NCI-H446 treated with DMSO at 0.1 percent for 48 hours (cell line): ENCODE measurements around the gene N4BP2L2.
A peak's percentile ranks its signal among the peaks of the same experiment; 100 is the strongest.
"Not testable (repeated sequence)": the region's sequence is repeated elsewhere in the genome, so short reads cannot be mapped to it uniquely, and the experiment has no call there.

Experiments used
- DNase-seq: peaks from one replicate; lab custom pipeline; 2025; lab: John Stamatoyannopoulos, UW

The N4BP2L2 gene

GRCh38 chr13:32538621-32539246 is at the start of gene N4BP2L2:
Gene N4BP2L2, minus strand, starts transcription at chr13:32538795. Its CDS starts 1,768 bp downstream, at chr13:32537027.
- peak; percentile 95 for DNase-seq

- DNase-seq: no peak
Measured at GRCh38 chr13:32587811-32588170, 49.2 kb upstream of the N4BP2L2 start.

- no peak for DNase-seq
Measured at GRCh38 chr13:32587011-32587810, 48.6 kb upstream of the N4BP2L2 start.

- peak; percentile 91 for DNase-seq
Measured at GRCh38 chr13:32586080-32586900, 47.7 kb upstream of the N4BP2L2 start, which contains the start of gene PDS5B. Gene PDS5B, plus strand, starts transcription at chr13:32586452. Its CDS starts 62,321 bp downstream, at chr13:32648773.

GRCh38 chr13:32585550-32586079 is 47.0 kb upstream of the N4BP2L2 start:
- DNase-seq: no peak

GRCh38 chr13:32582991-32583390 is 44.4 kb upstream of the N4BP2L2 start:
- no peak for DNase-seq

- DNase-seq: no peak
Measured at GRCh38 chr13:32582281-32582680, 43.7 kb upstream of the N4BP2L2 start.

- peak; percentile 15 for DNase-seq
Measured at GRCh38 chr13:32581177-32581786, 42.7 kb upstream of the N4BP2L2 start.

- DNase-seq: no peak
Measured at GRCh38 chr13:32577032-32577431, 38.4 kb upstream of the N4BP2L2 start.

- not testable (repeated sequence) for DNase-seq
Measured at GRCh38 chr13:32575687-32576086, 37.1 kb upstream of the N4BP2L2 start.

GRCh38 chr13:32560842-32561241 is 22.2 kb upstream of the N4BP2L2 start:
- not testable (repeated sequence) for DNase-seq

GRCh38 chr13:32555613-32556012 is 17.0 kb upstream of the N4BP2L2 start:
- no peak for DNase-seq

- DNase-seq: no peak
Measured at GRCh38 chr13:32553720-32554119, 15.1 kb upstream of the N4BP2L2 start.

- no peak for DNase-seq
Measured at GRCh38 chr13:32549788-32550187, 11.2 kb upstream of the N4BP2L2 start.

- no peak for DNase-seq
Measured at GRCh38 chr13:32548837-32549236, 10.2 kb upstream of the N4BP2L2 start.

GRCh38 chr13:32545083-32545482 is 6.5 kb upstream of the N4BP2L2 start:
- no peak for DNase-seq

GRCh38 chr13:32542221-32542620 is 3.6 kb upstream of the N4BP2L2 start:
- DNase-seq: no peak

- no peak for DNase-seq
Measured at GRCh38 chr13:32538143-32538620, 413 bp downstream of the N4BP2L2 start.

GRCh38 chr13:32537580-32538142 is 934 bp downstream of the N4BP2L2 start:
- DNase-seq: no peak

- DNase-seq: no peak
Measured at GRCh38 chr13:32535748-32536147, 2.8 kb downstream of the N4BP2L2 start.

- DNase-seq: no peak
Measured at GRCh38 chr13:32535115-32535514, 3.5 kb downstream of the N4BP2L2 start.
